ENCODE results near the gene TRNT1.

TRNT1 gene

GRCh38 chr3:3177861-3178497, 51.2 kb downstream of the TRNT1 start:
- DNase-seq (ENCODE audit: low read depth in 2 of 3, low spot score in 1 of 3), result no peak

GRCh38 chr3:3178498-3179328, 52.0 kb downstream of the TRNT1 start:
- DNase-seq (ENCODE audit: low read depth in 2 of 3, low spot score in 1 of 3), result no peak

- peak; percentile 69 to 82 (median 75) for DNase-seq (ENCODE audit: low read depth in 2 of 3, low spot score in 1 of 3)
Observed at GRCh38 chr3:3179407-3180094, 52.8 kb downstream of the TRNT1 start, which contains the start of gene CRBN. CRBN (minus strand) TSS chr3:3179691; CDS start chr3:3179687, 4 bp downstream.

GRCh38 chr3:3180456-3180855, 53.7 kb downstream of the TRNT1 start:
- no peak for DNase-seq (ENCODE audit: low read depth in 2 of 3, low spot score in 1 of 3)

GRCh38 chr3:3184876-3185275, 58.1 kb downstream of the TRNT1 start:
- DNase-seq (ENCODE audit: low read depth in 2 of 3, low spot score in 1 of 3), result no peak

- DNase-seq (ENCODE audit: low read depth in 2 of 3, low spot score in 1 of 3), result no peak
Observed at GRCh38 chr3:3189102-3189727, 62.5 kb downstream of the TRNT1 start.

- no peak for DNase-seq (ENCODE audit: low read depth in 2 of 3, low spot score in 1 of 3)
Observed at GRCh38 chr3:3189961-3190360, 63.2 kb downstream of the TRNT1 start.

- DNase-seq (ENCODE audit: low read depth in 2 of 3, low spot score in 1 of 3), result no peak
Observed at GRCh38 chr3:3191675-3192285, 65.0 kb downstream of the TRNT1 start.

- DNase-seq (ENCODE audit: low read depth in 2 of 3, low spot score in 1 of 3), result no peak
Observed at GRCh38 chr3:3192286-3192675, 65.5 kb downstream of the TRNT1 start.

GRCh38 chr3:3194861-3195260, 68.1 kb downstream of the TRNT1 start:
- DNase-seq (ENCODE audit: low read depth in 2 of 3, low spot score in 1 of 3), result no peak

- DNase-seq (ENCODE audit: low read depth in 2 of 3, low spot score in 1 of 3), result no peak
Observed at GRCh38 chr3:3196148-3196861, 69.6 kb downstream of the TRNT1 start.
